ENCODE results near the gene ZBTB8B.

Gene ZBTB8B

GRCh38 chr1:32509939-32510338 lies 45.1 kb downstream of the ZBTB8B start:
- Histone ChIP-seq H4K20me1 (ENCODE audit: control insufficient read depth, insufficient read depth, low read depth, low read length) (no peaks in the 10 kb centered on the region), H3K27me3 (ENCODE audit: control insufficient read depth, low read length) (peaks cover 13% of the 10 kb centered on the region), H3K79me2 (ENCODE audit: control insufficient read depth, low read length) (no peaks in the 10 kb centered on the region), H3K27ac (ENCODE audit: low read depth, low read length) (no peak overlapping the region), H3K9me2 (replicated peaks; ENCODE audit: control insufficient read depth, low read length) (no peaks in the 10 kb centered on the region), H3K4me1 (ENCODE audit: control insufficient read depth, low read length) (no peaks in the 10 kb centered on the region), H3K36me3 (ENCODE audit: control insufficient read depth, low read length) (no peaks in the 10 kb centered on the region), H3K4me3 (ENCODE audit: low read length) (no peak overlapping the region), H3K9me3 (ENCODE audit: control insufficient read depth, insufficient read depth, low read length) (no peaks in the 10 kb centered on the region), H3F3A (ENCODE audit: control insufficient read depth, insufficient read depth) (no peaks in the 10 kb centered on the region), H3K4me2 (ENCODE audit: low read length) (no peak overlapping the region)
- no peak for TF ChIP-seq CTCF (IDR thresholded peaks at IDR 0.05; ENCODE audit: low read depth, low read length, poor library complexity, severe bottlenecking)

Data from DOHH2 (cell line).